GM18520 (cell line): Measurements from ENCODE around the gene IFNB1.

Experiments
- ATAC-seq: cut with Tn5 transposase; IDR thresholded peaks from one replicate; pipeline ENCODE4 v1.9.1; 2021; ENCODE audit not compliant: unreplicated experiment

The IFNB1 gene

DNA sequence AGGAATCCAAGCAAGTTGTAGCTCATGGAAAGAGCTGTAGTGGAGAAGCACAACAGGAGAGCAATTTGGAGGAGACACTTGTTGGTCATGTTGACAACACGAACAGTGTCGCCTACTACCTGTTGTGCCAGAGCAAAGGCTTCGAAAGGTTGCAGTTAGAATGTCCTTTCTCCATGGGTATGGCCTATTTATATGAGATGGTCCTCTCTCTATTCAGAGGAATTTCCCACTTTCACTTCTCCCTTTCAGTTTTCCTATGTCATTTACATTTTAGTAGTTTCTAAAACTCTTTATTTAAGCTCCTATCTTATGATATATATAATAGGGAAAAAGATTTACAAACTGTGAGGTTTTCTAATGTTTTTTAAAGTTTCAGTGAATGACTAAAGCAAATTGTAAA is at the start of gene IFNB1:
IFNB1 (minus strand) TSS at position 162 of the 400 bp plus-strand sequence; CDS start at position 89, 73 bp downstream.
- ATAC-seq = no peak

DNA sequence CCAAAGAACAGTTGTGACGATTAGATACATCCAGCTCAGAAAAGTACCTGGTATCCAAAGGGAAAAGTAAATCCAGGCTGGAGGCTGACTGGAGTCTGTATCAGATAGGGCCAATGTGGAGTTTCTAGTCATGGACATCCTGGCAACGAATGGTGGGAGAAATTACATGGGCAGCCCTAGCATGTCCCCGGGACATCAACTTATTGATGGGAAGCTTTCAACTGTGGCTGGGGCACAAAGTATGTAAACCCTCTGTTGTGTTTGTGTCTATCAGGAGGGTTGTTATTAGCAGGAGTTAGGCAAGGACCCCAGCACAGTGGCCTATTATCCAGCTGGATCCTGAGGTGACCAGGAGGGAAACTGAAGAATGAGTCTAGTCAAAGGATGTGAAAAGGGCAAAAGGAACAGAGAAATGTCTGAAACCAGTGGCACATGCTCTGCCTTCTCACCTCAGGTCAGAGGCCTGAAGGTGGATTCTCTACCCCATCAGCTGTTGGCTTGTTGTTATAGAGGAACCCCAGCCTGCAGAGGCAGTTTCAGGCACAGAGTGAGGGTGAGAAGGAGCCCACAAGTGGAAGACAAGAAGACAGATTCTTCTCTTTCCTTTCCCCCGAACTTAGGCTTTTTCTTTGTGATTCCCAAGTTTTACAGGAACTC is 44.0 kb upstream of the IFNB1 start:
- ATAC-seq = peak; percentile 89

DNA sequence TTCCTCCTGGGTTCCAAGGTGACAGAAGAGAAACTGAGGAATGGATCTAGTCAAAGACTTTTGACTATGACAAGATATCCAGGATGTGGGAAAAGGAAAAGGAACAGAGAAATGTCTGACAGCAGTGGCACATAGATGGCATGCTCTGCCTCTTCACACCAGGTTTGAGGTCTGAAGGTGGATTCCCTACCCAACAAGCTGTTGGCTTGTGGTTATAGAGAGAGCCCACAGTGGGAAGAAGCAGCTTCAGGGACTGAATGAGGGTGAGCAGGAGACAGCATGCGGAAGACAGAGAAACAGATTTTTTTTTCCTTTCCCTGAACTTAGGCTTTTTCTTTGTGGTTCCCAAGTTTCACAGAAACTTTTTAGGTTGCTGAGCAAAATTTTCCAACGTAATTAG is 43.3 kb upstream of the IFNB1 start:
- peak; percentile 62 for ATAC-seq

DNA sequence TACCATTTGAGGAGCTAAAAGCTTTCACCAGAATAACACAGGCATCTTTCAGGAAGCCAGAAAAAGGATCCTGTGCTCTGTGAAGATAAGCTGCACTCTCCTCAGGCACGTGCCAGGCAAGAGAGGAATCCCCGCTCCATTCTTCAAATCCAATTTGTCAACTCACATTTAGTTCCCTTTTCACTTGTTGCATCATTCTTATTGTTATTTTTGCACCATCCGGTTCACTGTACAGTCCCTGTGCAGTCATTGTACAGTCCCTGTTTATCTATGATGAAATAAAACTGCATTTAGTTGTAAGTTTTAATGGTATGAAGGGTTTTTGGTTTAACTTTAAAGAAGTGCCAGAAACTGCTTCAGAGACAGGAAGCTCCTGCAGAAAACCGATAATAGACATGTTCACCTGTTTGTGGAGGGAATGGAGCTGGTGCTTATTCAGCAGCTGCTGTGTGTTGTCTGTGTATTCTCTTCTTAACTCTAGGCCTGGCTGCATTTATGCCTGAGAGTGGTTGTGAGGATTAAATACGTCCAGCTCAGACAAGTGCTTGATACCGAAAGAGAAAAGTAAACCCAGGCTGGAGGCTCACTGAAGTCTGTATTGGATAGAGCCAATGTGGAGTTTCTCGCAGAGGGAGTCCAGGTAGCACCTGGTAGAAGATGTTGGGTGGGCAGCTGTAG is 41.5 kb upstream of the IFNB1 start:
- no peak for ATAC-seq

DNA sequence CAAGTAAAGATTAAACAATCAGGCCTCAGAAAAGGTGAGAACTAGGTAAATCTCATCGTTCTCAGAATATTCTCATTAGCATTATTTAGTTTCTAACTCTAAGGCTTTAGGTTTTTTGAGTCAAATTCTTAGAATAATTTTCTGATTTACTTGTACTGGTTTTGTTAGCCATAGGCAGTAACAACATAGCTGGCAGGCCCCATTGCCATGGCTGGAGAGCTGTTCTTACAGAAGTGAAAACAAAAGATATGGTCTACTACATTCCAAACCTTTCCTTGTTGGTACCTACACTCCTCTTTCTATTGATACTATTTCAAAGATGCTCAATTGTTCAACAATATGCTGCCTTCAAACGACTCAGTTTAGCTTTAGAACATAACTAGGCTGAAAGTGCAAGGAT is 36.6 kb upstream of the IFNB1 start:
- no peak for ATAC-seq

DNA sequence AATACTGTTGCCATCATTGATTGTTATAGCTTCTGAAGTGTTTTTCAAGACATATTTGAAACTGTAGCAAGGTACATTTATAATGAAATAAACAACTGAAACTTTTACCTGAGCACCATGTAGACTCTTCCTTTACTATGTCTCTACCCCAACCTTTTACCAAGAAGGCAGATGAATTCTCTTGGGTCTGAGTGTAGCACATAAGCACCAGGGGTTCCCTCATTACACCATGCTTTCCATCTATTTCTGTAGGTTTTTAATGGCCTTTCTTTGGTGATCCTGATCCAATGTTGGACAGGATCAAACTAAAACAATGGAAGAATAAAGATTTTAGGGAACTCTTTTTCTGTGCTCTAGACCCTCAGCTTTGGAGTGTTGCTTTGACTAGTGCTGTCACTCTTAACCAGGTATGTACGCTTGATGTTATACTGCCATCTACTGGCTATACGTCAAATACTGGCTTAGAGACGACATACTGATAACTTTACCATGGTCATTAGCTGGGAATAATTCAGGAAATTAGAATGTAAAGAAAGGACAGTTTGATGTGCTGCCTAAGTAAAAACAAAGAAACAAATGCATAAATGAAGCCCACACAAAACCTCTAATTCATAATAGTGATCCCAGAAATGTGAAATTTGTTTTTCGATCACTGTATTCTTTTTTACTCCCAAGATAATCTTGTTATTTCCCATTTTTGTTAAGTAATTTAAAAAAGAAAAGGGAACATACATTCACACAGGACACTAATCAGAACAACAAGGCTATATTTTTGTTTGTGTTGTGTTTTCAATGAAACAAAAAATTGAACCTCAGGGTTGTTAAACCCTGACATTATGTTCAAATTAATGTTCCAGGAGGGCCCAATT is 33.2 kb upstream of the IFNB1 start:
- ATAC-seq = peak; percentile 89

DNA sequence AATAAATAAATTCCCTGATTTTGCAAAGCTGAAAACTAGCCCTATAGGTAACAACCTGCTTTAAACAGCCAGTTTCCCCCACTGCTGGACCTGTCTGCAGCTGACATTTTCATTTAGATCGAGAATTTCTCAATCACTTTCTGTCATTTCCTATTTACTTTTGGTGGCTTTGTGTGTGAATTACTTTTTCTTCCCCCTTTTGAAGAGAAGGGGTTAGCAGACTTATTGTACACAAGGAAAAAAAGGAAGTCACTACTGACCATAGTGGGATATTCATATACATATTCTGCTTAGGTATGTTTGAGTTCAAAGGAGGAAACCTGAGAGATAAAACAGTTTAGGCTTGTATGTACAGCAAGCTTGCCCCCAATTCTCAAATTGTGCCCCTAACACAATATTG is 27.0 kb upstream of the IFNB1 start:
- ATAC-seq = no peak

DNA sequence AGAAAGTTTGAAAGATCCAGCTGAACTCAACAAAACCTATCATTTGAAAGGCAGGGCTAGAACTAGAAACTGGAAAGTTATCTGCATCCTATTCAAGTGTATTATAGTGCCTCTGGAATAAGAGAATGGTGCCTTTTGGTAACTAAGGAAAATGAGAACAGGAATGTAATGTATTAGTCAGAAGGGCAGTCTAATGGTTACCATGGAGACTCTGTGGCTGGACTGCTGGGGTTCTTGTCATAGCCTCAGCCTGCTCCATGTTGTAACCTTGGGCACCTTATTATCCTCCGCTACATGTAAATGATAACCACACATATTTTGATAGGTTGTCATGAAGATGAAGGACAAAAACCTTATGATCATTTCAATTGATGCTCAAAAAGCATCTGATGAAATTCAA is 24.6 kb upstream of the IFNB1 start:
- no peak for ATAC-seq

DNA sequence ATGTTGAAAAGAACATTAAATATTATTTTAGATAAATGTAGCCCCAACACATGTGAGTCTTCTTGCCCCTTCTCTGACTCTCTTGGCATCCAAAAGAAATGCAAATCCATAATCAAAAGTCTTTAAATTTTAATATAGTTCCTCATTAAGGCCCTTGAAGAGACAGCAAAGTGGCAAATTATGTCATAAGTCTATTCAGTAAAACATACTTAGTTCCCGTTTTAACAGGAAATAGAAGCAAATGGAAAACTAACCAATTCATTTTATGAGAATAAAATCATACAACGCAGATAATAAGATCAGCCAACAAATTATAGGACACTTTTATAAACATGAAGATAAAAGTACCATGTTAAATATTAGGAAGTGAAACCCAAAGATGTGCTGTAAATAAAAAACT is 20.1 kb upstream of the IFNB1 start:
- no peak for ATAC-seq

DNA sequence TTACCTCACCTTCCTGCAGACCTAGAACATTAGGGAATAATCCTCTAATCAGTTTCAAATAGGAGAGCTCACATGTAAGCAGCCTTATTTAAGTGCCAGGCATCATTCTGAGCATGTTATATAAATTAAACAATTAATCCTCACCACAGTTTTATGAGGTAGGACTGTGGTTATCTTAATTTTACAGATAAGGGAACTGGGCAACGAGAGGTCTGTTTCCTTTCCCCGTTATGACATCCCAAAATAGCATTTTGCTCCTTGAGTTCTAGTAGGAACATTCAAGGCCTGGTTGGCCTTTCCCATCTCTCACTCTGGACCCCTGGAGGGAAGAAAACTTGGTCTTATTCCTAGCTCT is 19.1 kb upstream of the IFNB1 start:
- no peak for ATAC-seq

DNA sequence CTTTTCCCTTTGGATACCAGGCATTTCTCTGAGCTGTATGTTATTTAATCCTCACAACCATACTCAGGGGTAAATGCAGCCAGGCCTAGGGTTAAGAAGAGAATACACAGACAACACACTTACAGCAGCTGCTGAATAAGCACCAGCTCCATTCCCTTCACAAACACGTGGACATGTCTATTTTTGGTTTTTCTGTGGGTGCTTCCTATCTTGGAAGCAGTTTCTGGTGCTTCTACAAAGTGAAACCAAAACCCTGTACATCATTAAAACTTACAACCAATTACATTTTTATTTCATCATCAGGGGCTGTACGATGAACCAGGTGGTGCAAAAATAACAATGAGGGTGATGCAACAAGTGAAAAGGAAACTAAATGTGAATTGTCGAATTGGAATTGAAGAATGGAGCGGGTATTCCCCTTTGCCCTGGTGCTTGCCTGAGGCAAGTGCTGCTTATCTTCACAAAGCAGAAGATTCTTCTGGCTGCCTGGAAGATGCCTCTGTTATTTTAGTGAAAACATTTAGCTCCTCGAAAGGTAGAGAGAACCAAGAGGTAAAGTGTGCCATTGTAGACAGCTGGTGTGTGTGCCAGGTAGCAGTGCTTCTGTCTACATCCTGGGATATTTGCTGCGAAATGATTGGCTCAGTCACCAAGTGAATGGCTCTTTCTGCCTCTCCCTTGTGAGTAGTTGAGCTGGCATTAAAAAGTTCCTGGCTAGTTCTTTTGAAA is 18.6 kb upstream of the IFNB1 start:
- ATAC-seq = peak; percentile 64

DNA sequence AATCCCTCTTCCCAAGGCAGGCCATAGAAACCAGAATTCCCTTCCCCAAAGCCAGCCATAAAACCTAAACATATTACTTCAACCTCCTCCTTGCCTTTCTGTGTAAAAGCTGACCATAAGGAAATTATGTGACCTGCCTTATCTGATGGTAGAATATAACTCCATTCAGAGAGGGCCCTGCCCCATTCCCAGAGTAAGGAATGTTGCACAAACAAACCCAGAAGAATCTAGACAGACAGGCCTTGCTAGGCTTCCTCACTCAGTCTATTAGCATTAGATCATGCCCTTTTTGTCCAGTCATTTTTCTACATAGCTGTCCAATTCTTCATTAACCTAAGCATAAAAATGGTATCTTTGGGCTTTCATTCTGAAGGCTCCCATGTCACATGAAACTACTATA is 17.8 kb upstream of the IFNB1 start:
- no peak for ATAC-seq

DNA sequence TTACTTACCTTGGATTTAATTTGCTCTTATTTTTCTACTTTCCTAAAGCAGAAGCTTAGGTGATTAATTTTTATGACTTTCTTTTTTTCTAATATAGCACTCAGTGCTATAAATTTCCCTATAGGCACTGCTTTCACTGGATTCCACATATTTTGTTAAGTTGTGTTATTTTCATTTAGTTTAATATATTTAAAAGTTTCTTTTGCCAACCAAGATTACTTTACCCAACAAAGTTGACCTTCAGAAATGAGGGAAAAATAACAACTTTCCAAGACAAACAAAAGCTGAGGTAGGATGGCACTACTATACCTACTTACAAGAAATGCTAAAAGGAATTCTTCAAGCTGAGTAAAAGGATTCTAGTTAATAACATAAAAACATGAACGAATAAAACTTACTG is 8.8 kb upstream of the IFNB1 start:
- ATAC-seq = no peak

DNA sequence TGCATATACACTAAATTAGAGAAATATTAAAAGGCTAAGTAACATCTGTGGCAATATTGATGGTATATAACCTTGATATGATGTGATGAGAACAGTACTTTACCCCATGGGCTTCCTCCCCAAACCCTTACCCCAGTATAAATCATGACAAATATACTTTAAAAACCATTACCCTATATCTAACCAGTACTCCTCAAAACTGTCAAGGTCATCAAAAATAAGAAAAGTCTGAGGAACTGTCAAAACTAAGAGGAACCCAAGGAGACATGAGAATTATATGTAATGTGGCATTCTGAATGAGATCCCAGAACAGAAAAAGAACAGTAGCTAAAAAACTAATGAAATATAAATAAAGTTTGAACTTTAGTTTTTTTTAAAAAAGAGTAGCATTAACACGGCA is 7.3 kb upstream of the IFNB1 start:
- ATAC-seq = no peak

DNA sequence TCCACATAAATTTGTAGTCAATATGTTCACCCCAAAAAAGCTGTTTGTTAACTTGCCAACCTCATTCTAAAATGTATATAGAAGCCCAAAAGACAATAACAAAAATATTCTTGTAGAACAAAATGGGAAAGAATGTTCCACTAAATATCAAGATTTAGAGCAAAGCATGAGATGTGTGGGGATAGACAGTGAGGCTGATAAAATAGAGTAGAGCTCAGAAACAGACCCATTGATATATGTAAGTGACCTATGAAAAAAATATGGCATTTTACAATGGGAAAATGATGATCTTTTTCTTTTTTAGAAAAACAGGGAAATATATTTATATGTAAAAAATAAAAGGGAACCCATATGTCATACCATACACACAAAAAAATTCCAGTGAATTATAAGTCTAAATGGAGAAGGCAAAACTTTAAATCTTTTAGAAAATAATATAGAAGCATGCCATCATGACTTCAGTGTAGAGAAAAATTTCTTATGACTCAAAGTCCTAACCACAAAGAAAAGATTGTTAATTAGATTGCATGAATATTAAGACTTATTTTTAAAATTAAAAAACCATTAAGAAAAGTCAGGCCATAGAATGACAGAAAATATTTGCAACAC is 6.6 kb upstream of the IFNB1 start:
- no peak for ATAC-seq

DNA sequence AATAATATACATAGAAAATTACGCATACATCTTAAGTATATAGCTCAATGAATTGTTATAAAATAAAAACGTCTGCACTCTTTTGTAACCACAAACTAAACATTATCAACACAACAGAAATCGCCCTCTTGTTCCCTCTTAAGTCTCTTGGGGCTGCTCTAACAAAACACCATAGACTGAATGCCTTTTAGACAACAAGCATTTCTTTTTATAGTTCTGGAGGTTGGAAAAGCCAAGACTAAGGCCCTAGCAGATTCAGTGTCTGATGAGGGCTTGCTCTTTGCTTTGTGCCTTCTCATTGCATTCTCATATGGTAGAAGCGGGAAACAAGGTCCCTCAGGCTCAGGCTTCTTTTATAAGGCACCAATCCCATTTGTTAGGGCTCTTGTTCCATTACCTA is 4.9 kb upstream of the IFNB1 start:
- no peak for ATAC-seq

DNA sequence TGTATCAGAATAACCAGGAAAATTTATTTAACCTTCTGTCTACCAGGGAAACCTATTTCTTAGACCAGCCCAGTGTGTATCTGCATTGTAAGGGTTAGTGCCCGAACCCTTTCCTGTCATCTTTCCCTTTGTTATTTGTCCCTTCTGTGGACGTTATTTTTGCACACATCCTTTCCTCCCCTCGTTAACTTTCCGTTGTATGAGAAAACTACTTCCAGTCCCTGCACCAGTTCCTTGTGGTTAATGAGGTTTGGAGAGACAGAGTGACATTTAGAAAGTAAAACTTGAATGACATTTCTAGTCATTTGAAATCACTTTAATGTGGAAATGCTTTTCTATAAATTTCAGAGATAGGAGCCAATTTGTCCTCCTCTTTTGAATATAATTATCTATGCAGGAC is 4.3 kb upstream of the IFNB1 start:
- ATAC-seq = no peak

DNA sequence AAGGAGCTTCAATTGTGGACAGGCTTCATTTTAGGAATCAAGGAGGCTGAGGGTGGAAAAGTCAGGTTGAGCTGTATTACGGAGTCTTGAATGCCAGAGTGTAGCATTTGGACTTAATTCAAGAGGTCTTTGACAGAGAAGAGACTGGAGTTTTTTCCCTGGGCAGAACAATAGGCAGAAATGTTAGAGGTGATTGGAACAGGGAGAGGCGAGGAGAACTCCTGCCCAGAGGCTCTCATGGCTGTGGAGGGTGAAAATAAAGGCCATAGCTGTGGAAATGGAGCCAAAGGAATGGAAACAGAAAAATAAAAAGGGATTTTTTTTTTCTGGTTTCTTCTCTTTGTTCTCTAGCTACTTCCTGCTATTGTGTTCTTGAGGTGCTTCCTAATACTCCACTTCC is 3.7 kb upstream of the IFNB1 start:
- no peak for ATAC-seq

DNA sequence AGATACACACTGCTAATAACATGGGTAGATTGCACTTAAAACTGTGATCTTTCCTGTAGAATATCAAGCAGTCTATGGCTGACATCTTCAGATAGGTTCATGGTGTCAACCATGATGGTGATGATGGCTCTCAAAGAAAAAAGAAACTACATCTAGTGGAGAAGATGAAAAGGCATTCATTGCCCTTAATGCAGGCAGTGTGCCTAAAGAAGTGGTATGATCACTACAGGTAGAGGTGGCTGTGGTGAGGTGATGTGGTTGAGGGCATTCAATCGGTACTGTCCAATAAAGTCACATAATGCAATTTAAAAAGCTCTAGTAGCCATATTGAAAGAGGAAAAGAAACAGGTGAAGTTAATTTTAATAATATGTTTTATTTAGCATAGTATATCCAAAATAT is 3.1 kb upstream of the IFNB1 start:
- no peak for ATAC-seq

DNA sequence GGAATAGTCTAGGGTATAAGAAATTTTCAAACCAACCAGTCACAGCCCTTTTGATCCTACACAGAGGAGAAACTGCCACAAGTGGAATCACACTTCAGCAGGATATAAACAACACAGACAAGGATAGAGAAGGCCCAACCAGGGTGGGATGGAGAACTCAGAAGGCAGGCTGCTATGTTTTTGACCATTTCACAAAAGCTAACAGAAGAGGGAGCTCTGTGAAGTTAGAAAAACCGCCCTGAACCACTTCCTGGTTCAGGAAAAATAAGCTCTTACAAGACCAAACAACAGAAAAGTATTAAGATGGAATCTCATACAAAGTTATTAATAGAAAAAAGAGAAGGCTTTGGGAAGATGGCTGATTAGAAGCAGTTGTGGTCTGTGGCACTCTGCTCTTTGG is 960 bp upstream of the IFNB1 start:
- ATAC-seq = no peak

DNA sequence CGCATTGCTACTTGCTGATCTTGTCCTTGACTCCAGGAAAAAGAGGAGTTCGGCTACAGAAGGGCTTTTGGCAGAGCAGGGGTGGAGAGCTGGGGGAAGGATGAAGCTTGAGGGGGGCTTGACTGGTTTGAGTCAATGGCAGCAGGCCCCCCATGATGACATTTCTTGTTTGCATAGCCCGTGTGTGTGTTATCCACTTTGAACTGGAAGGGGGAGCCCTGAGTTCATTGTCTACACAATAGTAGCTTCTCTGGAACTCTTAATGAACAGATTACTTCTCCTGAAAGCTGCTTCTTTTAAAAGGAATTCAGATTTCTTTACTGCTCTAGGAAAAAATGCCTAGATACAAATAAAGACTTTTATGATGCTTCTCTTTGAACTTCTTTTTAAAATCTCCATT is 2.3 kb downstream of the IFNB1 start:
- ATAC-seq = no peak
